NB4 (cell line): ENCODE measurements around the gene NEO1.
A peak's percentile ranks its signal among the peaks of the same experiment; 100 is the strongest.

ENCODE experiments used
- DNase-seq: peaks from one replicate; pipeline ENCODE4 v3.0.0; 2010; ENCODE audit warnings: low read depth
- H3K4me3 ChIP-seq: one replicate; pipeline ENCODE4 v1.5.1; 2011; ENCODE audit warnings: mild to moderate bottlenecking, low read depth, low read length, moderate library complexity
- CTCF ChIP-seq: IDR thresholded peaks from one replicate; pipeline ENCODE4 v1.5.1; 2012; ENCODE audit warnings: low read depth, low read length
- MAX ChIP-seq: IDR thresholded peaks from 2 replicates; pipeline ENCODE4 v1.6.1; 2011; ENCODE audit warnings: low read depth, low read length
- MYC ChIP-seq: IDR thresholded peaks from 2 replicates; pipeline ENCODE4 v1.6.1; 2011; ENCODE audit warnings: low read depth, low read length
- POLR2A ChIP-seq: IDR thresholded peaks from 2 replicates; pipeline ENCODE4 v1.6.1; 2011; ENCODE audit warnings: mild to moderate bottlenecking; ENCODE audit not compliant: insufficient read length; ENCODE audit errors: extremely low read depth

Gene NEO1

GRCh38 chr15:73146419-73146818 is 94.2 kb downstream of the NEO1 start:
- no peak overlapping the region for H3K4me3 ChIP-seq
- TF ChIP-seq POLR2A, result no peak
- TF ChIP-seq CTCF, result no peak
- TF ChIP-seq MAX, result no peak
- TF ChIP-seq MYC, result no peak
- no peak for DNase-seq

- H3K4me3 ChIP-seq, result no peak overlapping the region
- no peak for DNase-seq
- TF ChIP-seq MAX (no peak), MYC (no peak), CTCF (no peak), POLR2A (no peak)
Observed at GRCh38 chr15:73150831-73151230, 98.6 kb downstream of the NEO1 start.

- TF ChIP-seq POLR2A (no peak), MAX (no peak), CTCF (no peak), MYC (no peak)
- no peak overlapping the region for H3K4me3 ChIP-seq
- DNase-seq, result no peak
Observed at GRCh38 chr15:73153024-73153423, 100.8 kb downstream of the NEO1 start.

- TF ChIP-seq MAX (no peak), MYC (no peak), CTCF (no peak), POLR2A (no peak)
- H3K4me3 ChIP-seq, result no peak overlapping the region
- DNase-seq, result no peak
Observed at GRCh38 chr15:73153447-73153846, 101.2 kb downstream of the NEO1 start.

- H3K4me3 ChIP-seq, result no peak overlapping the region
- DNase-seq, result peak; percentile 1
- TF ChIP-seq MYC (no peak), CTCF (peak; percentile 8)
Observed at GRCh38 chr15:73156431-73157191, 104.3 kb downstream of the NEO1 start.
